HUDEP-2 (cell line): ENCODE data around the gene SERPINB6.
A peak's percentile ranks its signal among the peaks of the same experiment; 100 is the strongest.
"Not testable (repeated sequence)": the region's sequence is repeated elsewhere in the genome, so short reads cannot be mapped to it uniquely, and the experiment has no call there.

Experiments
- DNase-seq, 76 experiments: peaks; one replicate each; lab custom pipeline; 2025; ENCODE audit not compliant: unreplicated experiment in 76 of 76; lab: John Stamatoyannopoulos, UW

SERPINB6 gene

GRCh38 chr6:2959909-2960719, 11.3 kb downstream of the SERPINB6 start:
- DNase-seq, result no peak

- no peak for DNase-seq
Observed at GRCh38 chr6:2958776-2959175, 12.6 kb downstream of the SERPINB6 start.

GRCh38 chr6:2958331-2958711, 13.0 kb downstream of the SERPINB6 start:
- no peak for DNase-seq

- DNase-seq, result no peak
Observed at GRCh38 chr6:2957696-2958330, 13.6 kb downstream of the SERPINB6 start.

GRCh38 chr6:2956930-2957685, 14.3 kb downstream of the SERPINB6 start:
- DNase-seq, result no peak

GRCh38 chr6:2953098-2953497, 18.3 kb downstream of the SERPINB6 start:
- no peak for DNase-seq

- peak in 64 of 76 experiments; percentile 13 to 75 (median 50) for DNase-seq
Observed at GRCh38 chr6:2952557-2953095, 18.7 kb downstream of the SERPINB6 start.

GRCh38 chr6:2951728-2952127, 19.6 kb downstream of the SERPINB6 start:
- DNase-seq, result no peak

GRCh38 chr6:2950713-2951112, 20.7 kb downstream of the SERPINB6 start:
- DNase-seq, result no peak

GRCh38 chr6:2949536-2950083, 21.8 kb downstream of the SERPINB6 start:
- DNase-seq, result no peak

GRCh38 chr6:2949121-2949520, 22.2 kb downstream of the SERPINB6 start:
- no peak for DNase-seq

- no peak for DNase-seq
Observed at GRCh38 chr6:2948228-2949025, 22.9 kb downstream of the SERPINB6 start.

GRCh38 chr6:2947445-2947844, 23.9 kb downstream of the SERPINB6 start:
- no peak for DNase-seq

GRCh38 chr6:2945153-2945452, 26.3 kb downstream of the SERPINB6 start:
- no peak for DNase-seq

GRCh38 chr6:2944405-2945152, 26.8 kb downstream of the SERPINB6 start:
- no peak for DNase-seq

- DNase-seq, result no peak
Observed at GRCh38 chr6:2943564-2943955, 27.8 kb downstream of the SERPINB6 start.

GRCh38 chr6:2942914-2943563, 28.3 kb downstream of the SERPINB6 start:
- no peak for DNase-seq

- DNase-seq, result not testable (repeated sequence)
Observed at GRCh38 chr6:2942116-2942515, 29.3 kb downstream of the SERPINB6 start.

GRCh38 chr6:2940851-2941250, 30.5 kb downstream of the SERPINB6 start:
- DNase-seq, result no peak
